HG02798 (cell line): ENCODE data around the gene ABHD2.
"Not testable (repeated sequence)": the region's sequence is repeated elsewhere in the genome, so short reads cannot be mapped to it uniquely, and the experiment has no call there.

ENCODE experiments used
- ATAC-seq: cut with Tn5 transposase; IDR thresholded peaks from one replicate; pipeline ENCODE4 v1.9.1; 2021; ENCODE audit warnings: mild to moderate bottlenecking; ENCODE audit not compliant: unreplicated experiment, poor library complexity

Gene ABHD2

DNA sequence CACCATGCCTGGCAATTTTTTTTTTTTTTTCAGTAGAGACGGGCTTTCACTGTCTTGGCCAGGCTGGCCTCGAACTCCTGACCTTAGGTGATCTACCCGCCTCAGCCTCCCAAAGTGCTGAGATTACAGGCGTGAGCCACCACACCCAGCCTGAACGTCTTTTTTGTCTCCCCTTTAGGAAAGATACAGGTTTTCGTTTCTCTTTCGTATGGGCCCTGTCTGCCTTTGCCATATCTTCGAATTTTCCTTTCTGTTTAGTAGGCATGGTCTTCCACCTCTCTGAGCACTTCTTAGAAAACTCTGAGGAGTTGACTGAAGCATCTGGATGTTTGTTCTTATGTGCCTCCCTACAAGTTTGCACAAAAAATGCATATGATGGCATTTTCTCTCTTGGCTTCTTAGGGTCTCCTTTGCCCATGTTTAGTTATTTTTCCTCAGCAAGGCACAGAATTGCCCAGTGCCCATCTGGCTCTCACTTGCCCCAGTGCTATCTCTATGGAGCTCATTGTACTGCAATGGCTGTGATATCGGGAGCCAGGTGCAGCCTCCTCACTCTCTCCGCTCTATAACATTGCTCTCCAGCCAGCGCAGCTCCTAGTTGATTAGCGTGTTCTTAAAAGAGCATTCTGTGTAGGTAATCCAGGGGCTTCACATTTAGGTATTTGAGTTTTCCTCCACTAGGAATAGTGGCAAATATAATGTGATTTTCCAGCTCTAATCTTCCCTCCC is 48.0 kb downstream of the ABHD2 start:
- ATAC-seq = no peak

DNA sequence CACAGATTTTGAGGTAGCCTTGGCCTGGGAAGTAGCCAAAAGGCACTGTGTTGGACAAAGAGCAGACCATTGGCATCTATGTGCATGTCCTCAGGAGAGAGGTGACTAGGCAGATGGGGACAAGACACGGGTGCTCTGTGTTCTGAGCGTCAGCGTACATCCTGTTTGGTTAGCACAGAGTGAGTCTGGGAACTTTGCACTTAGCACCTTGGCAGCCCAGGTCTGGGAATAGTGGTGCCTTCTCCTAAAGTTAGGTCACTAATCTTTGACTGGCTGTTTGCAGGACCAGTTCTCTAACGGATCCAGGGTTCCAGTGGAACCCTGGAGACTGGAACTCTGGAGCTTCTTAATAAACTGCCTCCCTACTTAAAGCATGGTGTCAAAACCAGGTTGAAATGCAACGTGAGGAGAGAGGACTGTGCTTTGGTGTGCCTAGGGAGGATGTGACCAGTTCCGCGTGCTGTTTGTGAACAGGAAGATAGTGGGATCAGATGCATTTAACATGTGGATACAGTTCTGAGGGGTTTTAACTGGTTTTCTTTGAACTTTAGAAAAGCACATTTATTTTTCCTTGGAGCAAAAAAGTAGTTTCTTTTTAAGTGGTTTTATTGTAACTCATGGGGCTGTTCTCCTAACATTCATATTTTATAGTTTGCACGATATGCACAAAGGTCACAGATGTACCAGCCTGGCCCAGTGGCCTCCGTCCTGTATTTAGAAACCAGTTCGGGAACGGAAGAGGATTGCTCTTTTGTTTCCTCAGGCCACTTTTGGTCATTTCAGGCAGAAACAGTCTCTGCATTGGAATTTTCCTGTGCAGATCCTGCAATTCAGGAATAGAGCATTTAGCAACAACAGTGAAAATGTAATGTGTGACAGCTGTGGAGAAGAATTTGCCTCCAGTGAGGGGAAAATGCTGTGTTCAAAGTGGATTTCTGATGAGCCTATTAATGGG is 48.8 kb downstream of the ABHD2 start:
- no peak for ATAC-seq

DNA sequence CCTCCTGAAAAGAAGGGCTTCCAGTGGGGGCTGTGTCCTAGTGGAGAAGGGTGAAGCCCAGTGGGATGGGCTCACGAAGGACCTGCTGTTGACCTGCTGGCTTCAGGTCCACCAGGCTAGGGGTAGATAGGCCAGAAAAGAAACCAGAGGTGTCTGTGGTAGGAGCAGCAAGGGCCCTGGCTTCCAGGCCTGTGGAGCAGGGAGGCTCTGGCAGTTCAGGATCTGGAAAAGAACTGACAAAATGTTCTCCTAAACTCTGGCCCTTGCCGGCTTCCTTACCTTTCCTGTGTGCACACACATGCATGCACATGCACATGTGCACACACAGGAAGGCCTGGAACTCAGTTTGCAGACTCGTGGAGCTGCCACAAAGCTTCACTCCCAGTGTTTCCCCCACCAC is 49.7 kb downstream of the ABHD2 start:
- ATAC-seq = no peak

DNA sequence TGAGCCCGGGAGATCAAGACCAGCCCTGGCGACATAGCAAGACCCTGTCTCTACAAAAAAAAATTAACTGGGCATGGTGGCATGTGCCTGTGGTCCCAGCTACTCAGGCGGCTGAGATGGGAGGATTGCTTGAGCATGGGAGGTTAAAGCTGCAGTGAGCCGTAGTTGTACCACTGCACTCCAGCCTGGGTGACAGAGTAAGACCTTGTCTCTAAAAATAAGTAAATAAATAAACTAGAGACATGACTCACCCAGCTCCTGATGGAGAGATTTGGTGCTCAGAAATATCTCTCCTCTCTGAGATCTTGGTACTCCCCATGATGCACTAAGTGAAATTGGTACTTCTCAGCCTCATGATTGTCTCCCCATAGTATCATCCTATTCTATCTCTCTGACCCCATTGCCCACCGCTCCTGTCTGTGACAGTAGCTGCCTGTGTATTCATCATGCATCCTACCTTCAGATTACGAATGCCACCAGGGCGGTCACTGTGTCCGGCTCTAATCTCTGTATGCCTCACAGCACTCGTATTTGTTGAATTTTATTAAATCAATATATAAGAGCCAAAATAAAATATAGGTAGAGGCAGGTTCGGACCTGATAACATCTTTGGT is 50.9 kb downstream of the ABHD2 start:
- ATAC-seq = no peak

DNA sequence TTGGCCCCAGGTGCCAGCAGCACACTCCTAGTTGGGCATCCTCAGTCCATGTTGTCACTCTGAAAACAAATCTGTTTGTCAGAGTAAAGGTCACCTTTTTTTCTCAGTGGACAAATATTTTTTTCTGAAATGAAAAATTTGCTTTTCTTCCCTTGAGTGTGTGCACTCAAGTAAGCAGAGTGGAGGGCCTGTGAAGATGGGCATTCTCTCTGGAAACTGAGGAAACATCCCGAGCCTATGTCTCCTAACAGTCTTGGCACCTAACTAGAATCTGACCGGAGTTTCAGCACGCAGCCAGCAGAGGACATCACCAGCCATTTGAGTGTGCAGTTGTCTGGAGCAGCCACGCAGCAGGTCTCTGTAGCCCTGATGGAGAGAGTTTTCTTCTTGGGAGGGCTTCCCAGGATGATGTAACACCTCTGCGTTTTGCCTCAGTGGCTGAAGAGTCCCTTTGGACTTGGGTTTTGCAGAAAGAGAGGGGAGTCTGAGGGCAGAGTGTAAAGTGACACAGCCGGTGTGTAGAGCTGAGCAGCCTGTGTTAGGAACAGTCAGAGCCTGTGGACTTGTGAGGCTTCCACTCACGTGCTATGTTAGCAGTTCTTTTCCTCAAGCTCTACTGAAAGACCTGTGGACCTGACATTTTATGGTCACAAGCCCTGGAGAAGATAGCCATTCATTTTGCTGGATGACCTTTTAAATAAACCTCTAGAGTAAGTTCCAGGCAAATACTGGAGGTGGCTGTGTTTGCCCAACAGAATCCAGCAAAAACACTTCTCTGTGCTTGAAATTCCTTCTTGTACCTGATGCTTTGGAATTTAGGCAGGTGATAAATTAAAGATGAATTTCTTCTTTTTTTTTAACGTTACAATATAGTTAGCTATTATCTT is 51.6 kb downstream of the ABHD2 start:
- ATAC-seq = no peak

DNA sequence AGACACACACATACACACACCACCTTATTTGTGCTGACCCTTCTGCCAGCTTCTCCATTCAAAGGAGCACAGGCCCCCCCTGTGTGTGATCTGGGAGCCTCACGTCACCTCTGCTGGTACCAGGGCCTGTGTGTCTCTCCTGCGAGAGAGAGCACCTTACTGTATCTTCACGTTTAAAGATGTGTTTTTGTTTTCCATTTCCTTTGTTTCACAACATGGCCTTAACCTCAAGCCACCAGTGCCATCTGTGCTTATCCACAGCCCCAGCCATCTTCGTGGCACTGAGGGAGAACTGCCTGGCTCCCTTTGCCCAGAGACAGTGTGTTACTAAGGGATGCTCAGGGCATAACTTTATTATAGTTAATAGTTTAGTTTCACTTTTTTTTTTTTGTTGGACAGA is 52.3 kb downstream of the ABHD2 start:
- ATAC-seq = no peak

DNA sequence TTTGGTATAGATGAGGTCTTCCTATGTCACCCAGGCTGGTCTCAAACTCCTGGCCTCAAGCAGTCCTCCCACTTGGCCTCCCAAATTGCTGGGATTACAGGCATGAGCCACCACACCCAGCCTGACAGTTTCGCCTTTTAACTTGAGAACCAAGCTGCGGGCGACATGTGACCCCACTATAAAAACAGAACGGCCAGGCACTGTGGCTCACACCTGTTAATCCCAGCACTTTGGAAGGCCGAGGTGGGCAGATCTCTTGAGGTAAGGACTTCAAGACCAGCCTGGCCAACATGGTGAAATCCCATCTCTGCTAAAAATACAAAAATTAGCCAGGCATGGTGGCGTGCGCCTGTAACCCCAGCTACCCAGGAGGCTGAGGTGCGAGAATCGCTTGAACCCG is 52.9 kb downstream of the ABHD2 start:
- not testable (repeated sequence) for ATAC-seq

DNA sequence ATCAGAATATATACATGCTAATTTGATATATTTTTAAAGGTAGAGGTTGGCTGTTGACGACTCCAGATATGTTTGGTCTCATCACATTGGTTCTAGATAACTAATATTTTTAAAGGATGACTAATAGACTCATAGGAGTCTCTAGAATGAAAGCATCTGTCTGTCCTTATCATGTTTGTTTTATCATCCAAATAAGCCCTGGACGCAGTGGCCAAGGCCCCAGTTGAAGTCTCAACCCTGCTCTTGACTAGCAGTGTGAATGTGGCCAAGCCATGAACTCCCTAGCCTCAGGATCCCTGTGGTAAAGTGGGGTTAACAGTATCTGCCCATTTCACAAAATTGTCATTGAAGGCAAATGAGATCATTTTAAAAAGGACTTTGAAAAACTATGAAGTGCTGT is 53.6 kb downstream of the ABHD2 start:
- ATAC-seq = no peak

DNA sequence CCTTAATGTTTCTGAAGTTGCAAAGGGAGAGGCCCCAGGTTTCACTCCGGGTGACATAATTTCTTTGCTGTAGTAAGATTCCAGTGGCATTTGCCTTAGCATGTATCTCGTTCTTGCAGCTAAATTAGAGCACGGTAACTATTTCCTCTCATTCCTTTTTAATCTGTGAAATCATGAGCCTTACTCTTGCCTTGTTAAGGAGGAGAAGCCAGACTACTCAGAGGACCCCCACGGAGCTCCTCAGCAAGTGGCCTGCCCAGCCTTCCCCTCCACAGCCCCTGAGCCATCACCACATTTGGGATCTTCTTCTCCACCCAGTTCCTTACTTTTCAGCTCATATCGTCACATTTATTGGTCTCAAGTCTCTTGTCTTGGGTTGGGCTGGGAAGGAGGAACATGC is 54.2 kb downstream of the ABHD2 start:
- no peak for ATAC-seq

DNA sequence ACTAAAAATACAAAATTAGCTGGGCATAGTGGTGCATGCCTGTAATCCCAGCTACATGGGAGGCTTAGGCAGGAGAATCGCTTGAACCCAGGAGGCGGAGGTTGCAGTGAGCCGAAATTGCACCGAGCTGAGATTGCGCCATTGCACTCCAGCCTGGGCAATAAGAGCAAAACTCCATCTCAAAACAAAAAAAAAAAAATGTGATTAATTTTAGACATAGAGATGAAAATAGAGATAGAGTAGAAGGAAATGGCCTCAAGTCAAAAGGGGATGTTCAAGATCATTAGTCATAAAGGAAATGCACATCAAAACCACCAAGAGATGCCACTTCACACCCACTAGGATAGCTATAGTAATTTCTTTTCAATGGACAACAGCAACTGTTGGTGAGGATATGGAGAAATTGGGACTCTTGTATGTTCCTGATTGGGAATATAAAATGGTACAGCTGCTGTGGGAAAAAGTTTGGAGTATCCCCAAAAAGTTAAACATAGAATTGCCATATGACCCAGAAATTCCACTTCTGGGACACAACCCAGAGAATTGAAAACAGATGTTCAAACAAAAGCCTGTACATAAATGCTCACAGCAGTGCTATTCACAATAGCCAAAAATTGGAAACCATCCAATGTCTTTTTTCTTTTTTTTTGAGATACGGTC is 55.4 kb downstream of the ABHD2 start:
- no peak for ATAC-seq

DNA sequence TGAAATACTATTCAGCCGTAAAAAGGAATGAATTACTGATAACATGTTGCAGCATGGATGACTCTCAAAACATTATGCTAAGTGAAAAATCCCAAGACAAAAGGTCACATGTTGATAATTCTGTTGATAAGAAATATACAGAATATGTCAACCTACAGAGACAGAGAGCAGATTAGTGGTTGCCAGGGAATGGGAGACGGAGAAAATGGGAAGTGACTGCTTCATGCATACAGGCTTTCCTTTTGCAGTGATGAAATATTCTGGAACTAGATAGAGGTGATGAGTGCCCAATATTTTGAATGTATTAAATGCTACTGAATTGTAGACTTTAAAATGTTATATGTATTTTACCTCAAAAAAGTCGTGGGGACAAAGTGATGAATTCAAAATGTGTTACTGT is 56.2 kb downstream of the ABHD2 start:
- no peak for ATAC-seq

DNA sequence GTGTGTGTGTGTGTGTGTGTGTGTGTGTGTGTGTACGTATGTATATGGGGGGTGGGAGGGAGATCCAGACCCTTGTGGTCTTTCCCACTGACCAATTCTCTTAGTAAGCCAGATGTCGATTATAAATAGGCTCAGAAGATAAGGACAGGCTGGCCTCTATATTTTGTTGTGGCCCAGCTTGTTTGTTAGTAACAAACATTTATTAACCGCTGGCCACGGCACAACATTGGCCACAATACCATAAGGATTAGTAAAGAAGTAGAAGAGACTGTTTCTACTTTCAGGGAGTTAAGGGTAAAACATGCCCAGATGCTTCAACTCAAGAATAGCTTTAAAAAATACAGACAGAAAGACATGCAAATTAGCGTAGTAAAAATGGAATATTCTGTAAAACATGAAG is 58.1 kb downstream of the ABHD2 start:
- no peak for ATAC-seq

DNA sequence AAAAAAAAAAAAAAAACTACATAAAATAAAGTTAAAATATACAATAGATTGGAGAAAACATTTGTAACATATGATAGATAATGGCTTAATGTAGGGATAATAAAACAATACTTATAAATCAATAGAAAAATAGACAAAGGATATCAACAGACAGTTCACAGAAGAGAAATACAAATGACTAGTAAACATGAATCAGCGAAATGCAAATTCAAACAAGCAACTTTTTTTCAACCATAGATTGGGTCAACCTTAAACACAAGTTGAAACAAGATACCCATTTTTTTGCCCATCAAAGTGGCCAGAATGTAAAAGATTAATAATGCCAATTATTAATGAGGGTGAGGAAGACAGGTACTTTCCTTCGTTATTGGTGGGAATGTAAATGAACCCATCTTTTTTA is 59.9 kb downstream of the ABHD2 start:
- no peak for ATAC-seq

DNA sequence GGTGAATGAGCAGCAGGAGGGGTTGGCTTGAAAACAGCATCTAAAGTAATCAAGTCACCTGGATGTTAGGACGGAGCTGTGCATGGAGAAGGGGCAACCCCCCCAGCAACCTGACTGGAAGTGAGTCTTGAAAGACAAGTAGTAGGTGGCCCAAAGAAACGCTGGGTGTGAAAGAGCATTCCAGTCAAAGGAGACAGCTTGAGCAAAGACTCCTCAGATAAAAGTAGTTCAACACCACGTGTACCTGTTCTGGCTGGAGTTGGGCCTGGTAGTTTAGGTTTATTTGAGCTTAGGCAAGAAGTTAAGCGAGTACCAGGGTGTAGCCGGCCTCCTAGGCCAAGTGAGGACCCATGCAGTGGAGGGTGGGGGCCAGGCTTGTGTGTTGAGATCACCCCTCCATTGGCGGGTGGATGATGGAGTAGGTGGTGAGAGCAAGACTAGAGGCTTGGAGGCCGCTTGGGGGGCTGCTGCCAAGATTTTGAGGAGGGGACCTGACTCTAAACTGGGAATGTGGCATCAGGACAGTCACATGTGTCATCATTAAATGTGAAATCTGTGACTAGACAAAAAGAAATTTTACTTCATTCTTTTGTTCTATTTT is 61.3 kb downstream of the ABHD2 start:
- no peak for ATAC-seq

DNA sequence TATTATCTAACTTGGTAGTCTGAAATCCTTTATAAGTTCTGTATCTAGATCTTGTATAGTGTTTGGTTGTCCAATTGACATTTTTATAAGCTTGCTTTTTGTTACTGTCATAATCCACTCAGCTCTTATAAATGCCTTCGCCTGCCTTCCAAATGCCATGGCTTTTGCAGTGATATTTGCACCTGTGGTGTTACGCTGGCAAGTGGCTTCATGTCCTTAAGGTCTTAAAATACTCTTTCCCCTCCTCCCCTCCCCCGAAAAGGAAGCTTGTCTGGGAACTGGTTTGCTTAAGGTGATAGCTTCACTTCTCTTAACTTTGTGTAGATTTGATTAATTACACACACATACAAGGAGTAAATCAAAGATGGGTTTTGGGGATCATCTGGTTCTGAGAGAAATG is 62.0 kb downstream of the ABHD2 start:
- no peak for ATAC-seq

DNA sequence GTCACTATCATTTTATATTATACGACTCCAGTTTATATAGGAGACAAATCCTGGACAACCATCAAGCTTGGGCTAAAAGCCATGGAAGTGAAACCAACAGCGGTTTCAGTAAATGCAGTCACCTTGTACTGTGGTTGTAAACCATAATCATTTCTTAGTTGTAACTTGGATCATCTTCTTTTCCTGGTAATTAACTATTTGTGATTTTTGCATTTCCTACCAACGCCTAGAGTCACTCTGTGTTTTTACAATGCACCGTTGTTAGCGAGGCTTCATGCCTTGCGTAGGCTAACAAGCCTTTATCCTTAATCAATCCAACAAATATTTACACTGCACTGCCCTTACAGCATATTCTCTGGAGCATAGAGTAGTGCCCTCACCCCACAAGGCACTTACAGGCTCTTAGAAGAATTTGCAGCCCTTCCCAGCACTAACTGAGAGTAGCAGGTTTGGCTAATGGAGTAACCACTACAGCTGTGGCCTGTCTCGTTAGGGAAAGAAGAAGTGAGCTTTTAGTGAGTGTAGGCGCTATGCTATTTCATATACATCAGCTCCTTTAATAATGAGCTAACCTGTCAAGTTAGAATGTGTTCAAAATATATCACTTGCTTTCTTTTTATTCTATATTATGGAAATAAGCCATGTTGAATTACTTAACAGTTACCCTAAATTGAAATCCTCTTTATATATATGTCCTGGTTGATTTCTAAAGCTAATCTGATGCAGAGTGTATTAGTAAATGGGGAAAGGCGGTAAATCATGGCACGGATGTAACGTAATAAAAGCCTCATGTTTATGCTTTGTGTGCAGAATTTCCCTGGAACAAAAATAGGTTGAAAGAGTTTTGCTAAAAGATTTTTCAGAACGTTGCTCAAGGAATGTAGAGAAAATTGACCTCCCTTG is 62.8 kb downstream of the ABHD2 start:
- ATAC-seq = no peak

DNA sequence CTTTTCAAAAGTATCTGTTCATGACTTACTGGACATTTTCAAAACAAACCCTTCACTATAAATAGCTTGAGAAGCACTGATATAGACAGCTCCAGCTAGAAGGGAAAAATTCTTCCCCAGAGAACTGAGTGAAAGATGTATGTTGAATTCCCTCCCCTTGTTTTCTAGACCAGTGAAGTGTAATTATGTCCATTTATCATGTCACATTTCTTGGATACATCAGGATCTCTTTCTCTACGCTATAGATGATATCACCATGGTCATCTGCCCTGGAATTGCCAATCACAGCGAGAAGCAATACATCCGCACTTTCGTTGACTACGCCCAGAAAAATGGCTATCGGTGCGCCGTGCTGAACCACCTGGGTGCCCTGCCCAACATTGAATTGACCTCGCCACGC is 66.9 kb downstream of the ABHD2 start:
- no peak for ATAC-seq

DNA sequence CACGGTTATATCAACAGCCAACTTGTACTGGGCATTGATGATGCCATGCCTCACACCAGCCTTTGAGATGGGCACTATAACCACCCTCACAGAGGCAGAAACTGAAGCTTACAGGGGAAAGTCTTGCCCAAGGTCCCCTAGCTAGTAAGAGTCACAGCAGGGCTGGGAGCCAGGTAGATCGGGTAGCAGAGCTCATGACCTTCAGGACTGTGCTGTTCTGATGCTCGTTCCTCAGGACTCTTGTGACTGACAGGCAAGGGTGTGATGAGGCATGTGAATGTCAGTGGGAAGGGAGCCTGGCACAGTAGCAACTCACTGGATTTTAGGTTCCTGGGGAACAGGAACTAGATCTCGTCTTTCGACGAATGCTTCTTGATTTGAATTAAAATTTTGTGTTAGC is 67.4 kb downstream of the ABHD2 start:
- no peak for ATAC-seq
